Fibroblast of mammary gland (primary cell): ENCODE measurements around the gene INSIG2.
A peak's percentile ranks its signal among the peaks of the same experiment; 100 is the strongest.

Source experiments
- DNase-seq: peaks from one replicate; pipeline ENCODE4 v3.0.0-alpha.2; 2010; ENCODE audit warnings: low read depth
- H3K4me3 ChIP-seq: 2 replicates; pipeline ENCODE4 v1.5.1; 2011; ENCODE audit warnings: low read depth, mild to moderate bottlenecking, low read length, moderate library complexity; ENCODE audit not compliant: control insufficient read depth
- TF ChIP-seq, protein P1 (sequence below): conservative IDR thresholded peaks from 2 replicates; pipeline ENCODE4 v1.5.1; 2011; ENCODE audit warnings: low read depth, low read length, inconsistent platforms; ENCODE audit not compliant: control insufficient read depth, insufficient read depth

INSIG2 gene

GRCh38 chr2:118095610-118096009 is 7.3 kb downstream of the INSIG2 start:
- DNase-seq = peak; percentile 67
- H3K4me3 ChIP-seq = no peak overlapping the region
- TF ChIP-seq, protein P1, sequence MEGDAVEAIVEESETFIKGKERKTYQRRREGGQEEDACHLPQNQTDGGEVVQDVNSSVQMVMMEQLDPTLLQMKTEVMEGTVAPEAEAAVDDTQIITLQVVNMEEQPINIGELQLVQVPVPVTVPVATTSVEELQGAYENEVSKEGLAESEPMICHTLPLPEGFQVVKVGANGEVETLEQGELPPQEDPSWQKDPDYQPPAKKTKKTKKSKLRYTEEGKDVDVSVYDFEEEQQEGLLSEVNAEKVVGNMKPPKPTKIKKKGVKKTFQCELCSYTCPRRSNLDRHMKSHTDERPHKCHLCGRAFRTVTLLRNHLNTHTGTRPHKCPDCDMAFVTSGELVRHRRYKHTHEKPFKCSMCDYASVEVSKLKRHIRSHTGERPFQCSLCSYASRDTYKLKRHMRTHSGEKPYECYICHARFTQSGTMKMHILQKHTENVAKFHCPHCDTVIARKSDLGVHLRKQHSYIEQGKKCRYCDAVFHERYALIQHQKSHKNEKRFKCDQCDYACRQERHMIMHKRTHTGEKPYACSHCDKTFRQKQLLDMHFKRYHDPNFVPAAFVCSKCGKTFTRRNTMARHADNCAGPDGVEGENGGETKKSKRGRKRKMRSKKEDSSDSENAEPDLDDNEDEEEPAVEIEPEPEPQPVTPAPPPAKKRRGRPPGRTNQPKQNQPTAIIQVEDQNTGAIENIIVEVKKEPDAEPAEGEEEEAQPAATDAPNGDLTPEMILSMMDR = no peak

GRCh38 chr2:118097657-118098056 is 9.4 kb downstream of the INSIG2 start:
- DNase-seq = no peak
- H3K4me3 ChIP-seq = no peak overlapping the region
- TF ChIP-seq, protein P1 = no peak

GRCh38 chr2:118098307-118099030 is 10.2 kb downstream of the INSIG2 start:
- no peak for DNase-seq
- TF ChIP-seq, protein P1 = no peak
- no peak overlapping the region for H3K4me3 ChIP-seq

- DNase-seq = peak; percentile 35
- TF ChIP-seq, protein P1 = no peak
- H3K4me3 ChIP-seq = no peak overlapping the region
Observed at GRCh38 chr2:118102433-118103082, 14.3 kb downstream of the INSIG2 start.

GRCh38 chr2:118103951-118104940 is 16.0 kb downstream of the INSIG2 start:
- TF ChIP-seq, protein P1 = no peak
- DNase-seq = no peak
- no peak overlapping the region for H3K4me3 ChIP-seq

- TF ChIP-seq, protein P1 = no peak
- DNase-seq = no peak
Observed at GRCh38 chr2:118105497-118105896, 17.2 kb downstream of the INSIG2 start.

More at GRCh38 chr2:118105497-118105896, 17.2 kb downstream of the INSIG2 start:
- no peak overlapping the region for H3K4me3 ChIP-seq
